Motor neuron (in vitro differentiated cells): Measurements from ENCODE around the gene TAF11L6. TPM values are rescaled to one million over a fixed set of nuclear protein-coding genes. Genes with fewer than 3 reads are reported as not detected.
"Not testable (repeated sequence)": the region's sequence is repeated elsewhere in the genome, so short reads cannot be mapped to it uniquely, and the experiment has no call there.

Source experiments
- ATAC-seq, 8 experiments: fragments of 200-7000 bp; cut with Tn5 transposase; replicated peaks in 6 of 8; 2 replicates each; pipeline ENCODE4 v1.8.0; 2021; ENCODE audit warnings: mild to moderate bottlenecking in 8 of 8, moderate library complexity in 8 of 8
- H3K27ac ChIP-seq, 2 donors: fragments of 250-450 bp; sonication (Bioruptor Pico); 2 replicates each; pipeline ENCODE4 v1.9.0; 2021; ENCODE audit warnings: antibody characterized with exemption in 2 of 2, mild to moderate bottlenecking in 2 of 2, moderate library complexity in 1 of 2
- H3K4me1 ChIP-seq, 2 donors: fragments of 250-450 bp; sonication (Bioruptor Pico); replicated peaks in 1 of 2; 2 replicates each; pipeline ENCODE4 v1.6.1; 2021; ENCODE audit warnings: antibody characterized with exemption in 2 of 2, mild to moderate bottlenecking in 2 of 2, moderate library complexity in 1 of 2
- H3K4me3 ChIP-seq, 5 donors: fragments of 250-450 bp; sonication (Bioruptor Pico); 2 replicates each; pipeline ENCODE4 v1.9.0; 2021; ENCODE audit warnings: antibody characterized with exemption in 5 of 5, mild to moderate bottlenecking in 5 of 5, moderate library complexity in 4 of 5
- WGBS, 10 experiments: fragments of 450-650 bp; shearing (Covaris generic); methylation state at CpG; one replicate each; pipeline ENCODE4 v1.0.0; 2022; 5-methylcytosine and 5-hydroxymethylcytosine counted together
- in situ Hi-C, 9 experiments: fragments of 400-800 bp; cut with MboI; loops; one replicate each; pipeline ENCODE4 v1.15.0; 2021; ENCODE audit warnings: low sequenced_read_pairs in 9 of 9, low pct_unique_long_range_greater_than_20kb in 2 of 9; ENCODE audit not compliant: unreplicated experiment in 9 of 9
- total RNA-seq, 8 experiments: library from RNA; unstranded; fragments of 300-600 nt; gene quantifications; 2 replicates each; pipeline versions ENCODE4 v1.2.3 to v1.2.4, GENCODE V29; 2022

The TAF11L6 gene
- not detected for total RNA-seq

DNA sequence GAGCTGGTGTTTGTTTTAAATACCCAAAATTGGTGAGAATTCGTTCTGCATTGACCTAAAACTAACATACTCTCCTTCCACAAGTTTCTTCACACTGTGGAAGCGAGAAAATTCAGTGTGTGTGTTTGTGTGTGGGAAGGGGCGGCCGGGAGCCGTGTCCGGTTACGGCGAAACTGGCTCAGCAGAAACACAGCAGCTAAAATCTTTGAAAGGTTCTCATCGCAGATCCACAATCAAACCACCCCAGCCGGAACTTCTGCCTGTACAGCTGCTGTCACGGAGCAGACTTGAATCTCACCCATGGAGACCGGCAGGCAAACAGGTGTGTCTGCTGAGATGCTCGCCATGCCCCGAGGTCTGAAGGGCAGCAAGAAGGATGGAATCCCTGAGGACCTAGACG is at the start of gene TAF11L6:
Gene TAF11L6, plus strand, starts transcription at position 301 of the 400 bp plus-strand sequence.
- H3K4me3 ChIP-seq, H3K4me1 ChIP-seq, in situ Hi-C loops, H3K27ac ChIP-seq, ATAC-seq: not testable (repeated sequence)
- WGBS, 10 experiments, result no CpG with 5 or more reads among the region's 15 CpGs

DNA sequence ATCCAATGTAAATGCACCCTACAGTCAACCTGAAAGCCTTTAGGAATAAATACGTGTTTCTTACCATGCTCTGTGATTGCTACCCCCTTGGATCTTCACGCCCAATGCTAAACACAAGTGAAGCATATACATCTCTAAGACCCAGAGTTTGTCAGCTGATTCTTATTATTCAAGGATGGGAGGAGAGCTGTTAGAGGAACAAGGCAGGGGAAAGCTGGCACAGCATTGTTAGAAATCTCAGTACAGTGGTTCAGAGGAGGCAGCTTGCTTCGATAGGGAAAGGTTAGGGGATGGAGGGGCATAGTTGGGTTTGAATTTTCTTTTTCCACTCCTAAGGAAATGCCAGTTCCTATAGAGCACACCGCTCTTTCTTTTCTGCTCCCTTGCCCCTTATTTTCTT is 47.1 kb upstream of the TAF11L6 start:
- peaks cover 5 to 24% of the 10 kb centered on the region in 2 donors for H3K4me1 ChIP-seq
- WGBS, 10 experiments, result 17 to 100% (median 42%) methylated on average over 1 to 4 of the region's 4 CpGs; no CpG with 5 or more reads in 1 of the 10 experiments
- in situ Hi-C loops, result no loop called here
- peak in 6 of 8 experiments; percentile 34 to 83 (median 64) for ATAC-seq
- peak overlapping the region in 1 of 2 donors; percentile 39 for H3K27ac ChIP-seq
- H3K4me3 ChIP-seq, result no peak overlapping the region

DNA sequence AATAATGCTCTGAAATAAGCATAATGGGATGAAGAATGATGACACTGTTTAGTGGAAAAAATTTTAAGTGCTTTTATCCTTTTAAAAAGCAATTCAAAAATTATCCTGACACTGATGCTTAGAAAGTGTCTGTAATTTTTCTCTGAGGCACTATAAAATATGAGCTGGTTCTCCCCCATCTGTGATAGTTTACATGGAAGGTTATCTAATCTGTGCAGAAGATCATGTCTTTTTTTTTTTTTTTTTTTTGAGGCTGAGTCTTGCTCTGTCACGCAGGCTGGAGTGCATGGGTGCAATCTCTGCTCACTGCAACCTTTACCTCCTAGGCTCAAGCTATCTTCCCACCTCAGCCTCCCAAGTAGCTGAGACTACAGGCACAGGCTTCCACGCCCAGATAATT is 45.7 kb upstream of the TAF11L6 start:
- peak in 5 of 8 experiments; percentile 82 to 94 (median 88) for ATAC-seq
- WGBS, 10 experiments, result 0 to 85% (median 40%) methylated on average over 2 of the region's 2 CpGs; no CpG with 5 or more reads in 5 of the 10 experiments
- in situ Hi-C loops, result no loop called here
- Histone ChIP-seq H3K27ac (peak overlapping the region in 1 of 2 donors; percentile 55), H3K4me1 (peaks cover 5 to 24% of the 10 kb centered on the region in 2 donors), H3K4me3 (no peak overlapping the region)

DNA sequence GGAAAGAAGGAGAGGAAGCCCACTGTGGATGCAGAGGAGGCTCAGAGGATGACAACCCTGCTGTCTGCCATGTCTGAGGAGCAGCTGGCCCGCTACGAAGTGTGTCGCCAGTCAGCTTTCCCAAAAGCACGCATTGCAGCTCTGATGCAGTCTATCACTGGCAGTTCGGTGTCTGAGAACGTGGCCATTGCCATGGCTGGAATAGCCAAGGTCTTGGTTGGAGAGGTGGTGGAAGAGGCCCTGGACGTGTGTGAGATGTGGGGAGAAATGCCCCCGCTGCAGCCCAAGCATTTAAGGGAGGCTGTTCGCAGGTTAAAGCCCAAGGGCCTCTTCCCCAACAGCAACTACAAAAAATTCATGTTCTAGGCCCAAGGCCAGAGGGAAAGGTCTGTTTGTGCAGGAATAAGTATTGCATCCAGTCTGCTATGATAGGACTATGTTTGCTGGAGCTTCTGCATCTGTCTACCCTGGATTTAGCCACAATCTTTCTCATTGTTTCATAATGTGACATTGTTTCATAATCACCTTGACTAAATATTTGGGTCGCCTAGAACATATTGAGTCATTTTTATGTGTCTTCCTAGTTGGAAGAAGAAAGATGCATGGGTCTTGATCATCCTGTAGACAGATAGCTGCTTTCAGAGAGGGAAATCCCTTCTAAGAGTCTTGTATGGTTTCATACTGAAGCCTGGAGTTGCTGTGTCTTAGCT is 41.9 kb upstream of the TAF11L6 start:
- ATAC-seq, H3K27ac ChIP-seq, H3K4me3 ChIP-seq, in situ Hi-C loops: not testable (repeated sequence)
- 42 to 100% (median 83%) methylated on average over 1 to 4 of the region's 10 CpGs; no CpG with 5 or more reads in 2 of the 10 experiments for WGBS, 10 experiments
- H3K4me1 ChIP-seq, result peaks cover 0 to 18% of the 10 kb centered on the region in 2 donors

DNA sequence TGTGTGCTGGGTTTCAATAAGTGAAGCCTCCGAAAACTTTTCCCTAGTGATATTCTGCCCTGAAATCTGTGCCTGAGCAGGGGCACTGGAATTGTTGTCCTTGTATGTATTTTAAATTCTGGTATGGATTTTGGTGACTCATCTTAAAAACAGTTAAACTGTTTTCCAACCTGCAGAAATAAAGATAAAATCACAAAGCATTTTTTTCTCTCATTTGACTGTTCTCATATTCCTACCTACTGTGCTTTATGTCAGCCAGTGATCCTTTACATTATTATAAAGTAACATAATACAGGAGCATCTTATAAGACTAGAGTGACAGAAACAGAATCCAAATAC is 41.3 kb upstream of the TAF11L6 start:
- no peak for ATAC-seq
- H3K4me1 ChIP-seq, result peaks cover 0 to 13% of the 10 kb centered on the region in 2 donors
- in situ Hi-C loops, result no loop called here
- WGBS, 10 experiments, result 50 to 100% (median 100%) methylated on average over 1 of the region's 1 CpG; no CpG with 5 or more reads in 5 of the 10 experiments
- H3K4me3 ChIP-seq, result no peak overlapping the region
- H3K27ac ChIP-seq, result no peak overlapping the region

DNA sequence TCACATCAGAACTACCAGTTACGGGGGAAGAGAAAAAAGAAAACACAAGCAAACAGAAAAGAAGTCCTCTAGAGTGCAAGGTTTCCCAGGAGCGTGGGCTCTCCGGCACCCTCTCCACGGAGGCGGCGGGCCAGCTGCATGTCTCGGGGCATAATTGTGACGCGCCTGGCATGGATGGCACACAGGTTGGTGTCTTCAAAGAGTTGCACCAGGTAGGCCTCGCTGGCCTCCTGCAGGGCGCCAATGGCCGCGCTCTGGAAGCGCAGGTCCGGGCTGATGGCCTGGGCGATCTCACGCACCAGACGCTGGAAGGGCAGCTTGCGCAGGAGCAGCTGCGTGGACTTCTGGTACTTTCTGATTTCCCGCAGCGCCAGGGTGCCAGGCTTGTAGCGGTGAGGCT is 37.2 kb upstream of the TAF11L6 start:
- H3K27ac ChIP-seq, H3K4me3 ChIP-seq, ATAC-seq, H3K4me1 ChIP-seq, in situ Hi-C loops: not testable (repeated sequence)
- WGBS, 10 experiments, result 60 to 100% (median 86%) methylated on average over 1 to 4 of the region's 23 CpGs; no CpG with 5 or more reads in 7 of the 10 experiments

DNA sequence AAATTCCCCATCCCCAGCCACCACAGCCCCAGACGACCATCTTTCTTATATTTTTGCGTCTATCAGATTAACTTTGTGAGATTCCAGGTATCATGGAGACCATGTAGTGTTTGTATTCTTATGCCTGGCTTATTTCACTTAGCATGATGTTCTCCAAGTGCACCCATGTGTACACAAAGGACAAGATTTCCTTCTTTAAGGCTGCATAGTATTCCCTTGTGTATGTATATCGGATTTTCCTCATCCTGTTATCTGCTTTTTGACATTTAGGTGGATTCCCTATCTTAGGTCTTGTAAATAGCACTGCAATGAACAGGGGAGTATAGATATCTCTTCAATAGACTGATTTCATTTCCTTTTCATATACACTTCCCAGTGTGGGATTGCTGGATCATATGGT is 35.7 kb upstream of the TAF11L6 start:
- Histone ChIP-seq H3K4me3 (no peak overlapping the region), H3K4me1 (no peaks in the 10 kb centered on the region), H3K27ac (no peak overlapping the region)
- 0 to 96% (median 64%) methylated on average over 2 to 3 of the region's 3 CpGs; no CpG with 5 or more reads in 4 of the 10 experiments for WGBS, 10 experiments
- ATAC-seq, result no peak
- in situ Hi-C loops, result no loop called here

DNA sequence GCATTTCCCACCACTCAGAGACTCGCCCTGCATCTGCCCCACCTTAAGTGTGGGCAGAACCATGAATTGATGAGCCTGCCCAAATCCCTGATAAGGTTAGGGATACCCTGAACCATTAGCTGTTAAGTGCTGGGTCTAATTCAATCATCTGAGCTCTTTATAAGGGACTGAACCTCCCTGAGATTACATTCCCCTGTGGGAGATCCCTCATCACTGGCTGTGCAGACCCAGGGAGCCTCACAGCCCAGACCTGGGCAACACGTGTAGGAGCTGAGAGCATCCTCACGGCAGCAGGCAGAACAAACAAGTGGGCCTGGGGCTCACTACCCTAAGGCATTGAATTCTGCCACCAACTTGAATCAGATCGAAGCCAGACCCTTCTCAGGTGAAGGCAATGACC is 31.0 kb upstream of the TAF11L6 start:
- no peak for ATAC-seq
- Histone ChIP-seq H3K27ac (no peak overlapping the region), H3K4me1 (no peaks in the 10 kb centered on the region), H3K4me3 (no peak overlapping the region)
- in situ Hi-C loops, result no loop called here
- WGBS, 10 experiments, result 7 to 93% (median 68%) methylated on average over 1 to 3 of the region's 4 CpGs; no CpG with 5 or more reads in 2 of the 10 experiments

DNA sequence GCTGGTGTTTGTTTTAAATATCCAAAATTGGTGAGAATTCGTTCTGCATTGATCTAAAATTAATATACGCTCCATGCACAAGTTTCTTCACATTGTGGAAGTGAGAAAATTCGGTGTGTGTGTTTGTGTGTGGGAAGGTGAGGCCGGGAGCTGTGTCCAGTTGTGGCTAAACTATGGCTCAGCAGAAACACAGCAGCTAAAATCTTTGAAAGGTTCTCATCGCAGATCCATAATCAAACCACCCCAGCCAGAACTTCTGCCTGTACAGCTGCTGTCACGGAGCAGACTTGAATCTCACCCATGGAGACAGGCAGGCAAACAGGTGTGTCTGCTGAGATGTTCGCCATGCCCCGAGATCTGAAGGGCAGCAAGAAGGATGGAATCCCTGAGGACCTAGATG is 30.5 kb upstream of the TAF11L6 start, which contains the start of gene TAF11L2:
Gene TAF11L2, plus strand, starts transcription at position 301 of the 400 bp plus-strand sequence.
- H3K27ac ChIP-seq, H3K4me1 ChIP-seq, H3K4me3 ChIP-seq, in situ Hi-C loops, ATAC-seq: not testable (repeated sequence)
- WGBS, 10 experiments, result 0 to 90% (median 49%) methylated on average over 1 to 6 of the region's 8 CpGs; no CpG with 5 or more reads in 4 of the 10 experiments

DNA sequence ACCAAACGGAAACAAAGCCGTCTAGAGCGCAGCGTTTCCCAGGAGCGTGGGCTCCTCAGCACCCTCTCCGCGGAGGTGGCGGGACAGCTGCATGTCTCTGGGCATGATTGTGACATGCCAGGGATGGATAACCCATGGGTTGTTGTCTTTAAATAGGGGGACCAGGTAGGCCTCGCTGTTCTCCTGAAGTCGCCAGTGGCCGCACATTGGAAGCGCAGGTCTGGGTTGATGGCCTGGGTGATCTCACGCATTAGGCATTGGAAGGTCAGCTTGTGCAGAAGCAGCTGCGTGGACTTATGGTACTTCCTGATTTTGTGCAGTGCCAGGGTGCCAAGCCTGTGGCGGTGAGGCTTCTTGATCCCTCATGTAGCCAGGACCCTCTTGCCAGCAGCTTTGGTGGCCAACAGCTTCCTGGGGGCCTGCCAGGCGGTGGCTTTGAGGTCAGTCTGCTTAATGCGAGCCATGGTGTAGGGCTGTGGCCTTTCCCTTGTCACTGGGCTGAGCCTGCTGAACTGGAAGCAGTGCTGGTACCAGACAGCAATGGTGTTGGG is 16.6 kb upstream of the TAF11L6 start:
- ATAC-seq, result no peak
- H3K4me1 ChIP-seq, result no peaks in the 10 kb centered on the region
- in situ Hi-C loops, result no loop called here
- 0 to 100% (median 97%) methylated on average over 1 to 12 of the region's 17 CpGs; no CpG with 5 or more reads in 3 of the 10 experiments for WGBS, 10 experiments
- no peak overlapping the region for H3K4me3 ChIP-seq
- no peak overlapping the region for H3K27ac ChIP-seq

DNA sequence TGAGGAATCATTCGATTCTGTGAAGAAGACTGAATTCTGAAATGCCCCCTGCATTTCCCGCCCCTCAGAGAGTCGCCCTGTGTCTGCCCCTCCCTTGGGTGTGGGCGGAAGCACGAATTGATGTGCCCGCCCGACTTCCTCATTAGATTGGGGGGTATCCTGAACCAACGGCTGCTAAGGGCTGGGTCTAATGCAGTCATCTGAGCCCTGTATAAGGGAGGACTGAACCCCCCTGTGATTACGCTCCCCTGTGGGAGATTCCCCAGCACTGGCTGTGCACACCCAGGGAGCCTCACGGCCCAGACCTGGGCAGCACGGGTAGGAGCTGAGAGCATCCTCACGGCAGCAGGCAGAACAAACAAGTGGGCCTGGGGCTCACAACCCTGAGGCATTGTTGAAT is 10.9 kb upstream of the TAF11L6 start:
- H3K4me1 ChIP-seq, H3K27ac ChIP-seq, in situ Hi-C loops, ATAC-seq, H3K4me3 ChIP-seq: not testable (repeated sequence)
- WGBS, 10 experiments, result no CpG with 5 or more reads among the region's 12 CpGs

DNA sequence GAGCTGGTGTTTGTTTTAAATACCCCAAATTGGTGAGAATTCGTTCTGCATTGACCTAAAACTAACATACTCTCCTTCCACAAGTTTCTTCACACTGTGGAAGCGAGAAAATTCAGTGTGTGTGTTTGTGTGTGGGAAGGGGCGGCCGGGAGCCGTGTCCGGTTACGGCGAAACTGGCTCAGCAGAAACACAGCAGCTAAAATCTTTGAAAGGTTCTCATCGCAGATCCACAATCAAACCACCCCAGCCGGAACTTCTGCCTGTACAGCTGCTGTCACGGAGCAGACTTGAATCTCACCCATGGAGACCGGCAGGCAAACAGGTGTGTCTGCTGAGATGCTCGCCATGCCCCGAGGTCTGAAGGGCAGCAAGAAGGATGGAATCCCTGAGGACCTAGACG is 10.4 kb upstream of the TAF11L6 start, which contains the start of gene TAF11L3:
Gene TAF11L3, plus strand, starts transcription at position 301 of the 400 bp plus-strand sequence.
- no CpG with 5 or more reads among the region's 15 CpGs for WGBS, 10 experiments
- H3K4me3 ChIP-seq, H3K27ac ChIP-seq, H3K4me1 ChIP-seq, ATAC-seq, in situ Hi-C loops: not testable (repeated sequence)

DNA sequence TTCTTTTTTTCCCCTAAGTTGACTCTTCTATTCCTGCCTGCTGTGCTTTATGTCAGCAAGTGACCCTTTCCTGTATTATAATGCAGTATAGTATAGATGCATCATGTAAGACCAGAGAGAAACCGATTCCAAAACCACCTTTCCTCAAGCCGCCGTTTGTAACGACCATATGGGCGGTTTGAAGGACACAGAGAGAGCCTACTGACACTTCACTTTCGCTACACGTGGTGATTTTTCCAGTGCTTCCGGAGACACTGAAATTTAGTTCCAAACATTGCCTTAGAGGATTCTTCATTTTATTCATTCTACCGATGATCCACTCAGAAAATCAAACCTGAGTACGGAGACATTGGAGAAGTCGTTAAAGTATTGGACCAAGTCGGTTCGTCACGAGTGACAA is 9.0 kb upstream of the TAF11L6 start:
- WGBS, 10 experiments, result no CpG with 5 or more reads among the region's 14 CpGs
- ATAC-seq, result not testable (repeated sequence)

More for the DNA sequence above, 9.0 kb upstream of the TAF11L6 start:
- in situ Hi-C loops, H3K4me3 ChIP-seq, H3K27ac ChIP-seq, H3K4me1 ChIP-seq: not testable (repeated sequence)
